ENCODE measurements around the gene SEBOX.
A peak's percentile ranks its signal among the peaks of the same experiment; 100 is the strongest.

The SEBOX gene, protein sequence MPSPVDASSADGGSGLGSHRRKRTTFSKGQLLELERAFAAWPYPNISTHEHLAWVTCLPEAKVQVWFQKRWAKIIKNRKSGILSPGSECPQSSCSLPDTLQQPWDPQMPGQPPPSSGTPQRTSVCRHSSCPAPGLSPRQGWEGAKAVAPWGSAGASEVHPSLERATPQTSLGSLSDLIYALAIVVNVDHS

DNA sequence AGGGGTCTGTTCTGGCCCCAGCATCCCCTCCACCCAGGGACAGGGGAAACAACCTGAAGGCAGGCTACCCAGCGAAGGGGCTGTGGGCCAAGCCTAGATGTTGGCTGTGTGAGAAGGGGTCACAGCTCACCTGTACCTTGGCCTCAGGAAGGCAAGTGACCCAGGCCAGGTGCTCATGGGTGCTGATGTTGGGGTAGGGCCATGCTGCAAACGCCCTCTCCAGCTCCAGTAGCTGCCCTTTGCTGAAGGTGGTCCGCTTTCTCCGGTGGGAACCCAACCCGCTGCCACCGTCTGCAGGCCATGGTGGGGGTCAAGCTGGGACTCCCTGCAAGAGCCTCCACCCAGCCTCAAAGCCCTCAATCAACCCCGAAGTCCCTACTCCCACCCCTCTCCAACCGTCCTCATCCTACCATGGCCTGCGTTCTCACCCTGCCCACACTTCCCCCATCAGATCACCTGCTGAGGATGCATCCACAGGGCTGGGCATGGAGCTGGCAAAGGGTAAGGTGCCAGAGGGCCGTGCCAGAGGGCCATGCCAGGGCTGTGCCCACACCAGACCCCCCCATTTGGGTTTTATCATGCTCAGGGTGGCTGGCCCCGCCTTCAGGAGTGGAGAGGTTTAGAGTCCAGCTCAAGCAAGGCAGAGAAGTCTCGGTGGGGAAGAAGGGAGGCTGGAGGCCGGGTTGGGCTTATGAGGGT is at the start of gene SEBOX:
SEBOX (minus strand) TSS at position 535 of the 699 bp plus-strand sequence; CDS start at position 487, 48 bp downstream.
- intact Hi-C loops (cut with DNase I), result no loop called here
- peak in 2 of 10 donors; percentile 19 to 77 for DNase-seq

DNA sequence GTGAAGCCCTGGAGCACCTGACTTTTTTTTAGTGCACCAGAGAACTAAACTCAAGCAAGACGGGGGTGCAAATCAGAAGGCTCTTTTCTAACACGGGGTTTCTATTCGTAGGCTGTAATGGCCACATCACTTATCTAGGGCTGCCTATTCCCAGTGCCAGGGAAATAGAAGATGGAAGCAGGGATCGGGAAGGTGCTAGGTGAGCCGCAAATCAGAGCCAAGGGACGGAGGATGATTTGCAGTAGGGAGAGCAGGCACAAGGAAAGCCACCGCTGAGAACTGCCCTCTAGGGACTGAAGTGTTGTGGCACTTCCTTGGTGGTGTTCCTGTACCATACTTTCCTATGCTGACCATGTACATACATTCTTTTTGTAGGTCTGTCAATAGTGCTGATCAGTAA is 48.8 kb upstream of the SEBOX start:
- DNase-seq, result no peak
- intact Hi-C loops (cut with DNase I), result no loop called here

DNA sequence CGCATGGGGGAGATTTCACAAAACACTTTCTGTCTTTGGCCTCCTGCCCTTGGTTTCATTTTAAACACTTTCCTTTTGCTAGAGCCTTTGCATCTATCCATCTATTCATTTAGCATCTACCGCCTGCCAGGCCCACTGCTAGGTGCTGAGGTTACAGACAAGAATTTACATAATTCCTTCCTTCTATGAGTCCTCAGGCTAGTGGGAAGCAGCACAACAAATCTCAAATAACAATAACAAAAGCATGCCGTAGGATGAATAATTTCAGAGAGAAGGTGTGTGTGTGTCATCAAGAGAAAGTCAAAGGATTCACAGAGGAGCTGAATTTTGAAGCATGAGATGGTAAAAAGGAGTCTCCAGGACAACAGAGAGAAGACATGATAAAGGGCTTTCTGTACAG is 47.1 kb upstream of the SEBOX start:
- intact Hi-C loops (cut with DNase I), result no loop called here
- no peak for DNase-seq

DNA sequence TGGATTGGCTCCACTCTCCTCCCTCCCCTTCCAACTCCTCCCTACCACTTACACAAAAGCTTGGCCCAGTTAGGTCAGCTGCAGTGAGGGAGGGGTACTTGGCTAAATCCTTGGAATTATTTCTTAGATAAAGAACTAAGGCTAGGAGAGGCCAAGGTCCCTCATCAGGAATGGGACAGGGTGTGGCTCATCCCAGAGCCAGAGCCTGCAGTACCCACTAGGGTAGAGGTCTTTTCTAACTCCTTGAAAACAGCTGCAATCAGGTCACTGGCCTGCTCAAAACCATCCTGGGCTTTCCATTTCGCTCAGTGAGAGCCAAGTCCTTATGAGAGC is 42.9 kb upstream of the SEBOX start:
- no peak for DNase-seq
- intact Hi-C loops (cut with DNase I), result no loop called here

DNA sequence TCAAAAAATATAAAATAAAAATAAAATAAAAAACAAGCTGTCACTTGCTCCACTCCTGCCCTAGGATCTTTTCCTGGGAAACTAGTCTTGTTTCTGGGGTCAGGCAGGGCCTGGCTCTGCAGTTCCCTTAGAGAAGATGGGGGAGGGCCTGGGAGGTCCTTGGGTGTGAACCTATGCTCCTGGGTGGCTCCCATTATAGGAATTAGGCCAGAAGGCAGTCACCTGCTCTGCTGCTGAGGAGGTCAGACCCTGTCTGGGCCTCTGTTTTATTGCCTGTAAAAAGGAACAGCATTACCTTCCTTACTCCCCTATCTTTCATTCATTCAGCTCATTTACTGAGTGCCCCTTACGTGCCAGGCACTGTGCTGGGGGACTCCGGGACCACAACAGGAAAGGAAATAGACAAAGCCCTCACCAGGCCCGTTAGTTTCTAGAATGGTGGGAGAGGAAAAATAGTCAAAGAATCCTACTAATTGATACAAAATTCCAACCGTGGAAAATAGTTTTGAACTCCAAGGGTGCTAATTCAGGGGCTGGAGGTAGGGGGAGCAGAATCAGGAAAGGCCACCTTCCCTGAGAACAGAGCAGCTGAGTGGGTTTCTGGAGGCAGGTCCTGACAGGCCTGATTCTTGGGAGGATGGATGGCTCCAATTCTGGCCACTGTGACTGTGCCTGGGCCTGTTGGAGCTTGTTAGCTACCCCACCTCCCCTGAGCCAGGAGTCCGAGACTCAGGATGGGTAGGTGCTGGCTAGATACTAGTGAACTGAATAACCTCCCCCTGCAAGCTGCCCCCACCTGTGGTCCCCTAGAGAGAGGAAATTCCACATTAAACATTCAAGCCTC is 42.4 kb upstream of the SEBOX start:
- intact Hi-C loops (cut with DNase I), result no loop called here

DNA sequence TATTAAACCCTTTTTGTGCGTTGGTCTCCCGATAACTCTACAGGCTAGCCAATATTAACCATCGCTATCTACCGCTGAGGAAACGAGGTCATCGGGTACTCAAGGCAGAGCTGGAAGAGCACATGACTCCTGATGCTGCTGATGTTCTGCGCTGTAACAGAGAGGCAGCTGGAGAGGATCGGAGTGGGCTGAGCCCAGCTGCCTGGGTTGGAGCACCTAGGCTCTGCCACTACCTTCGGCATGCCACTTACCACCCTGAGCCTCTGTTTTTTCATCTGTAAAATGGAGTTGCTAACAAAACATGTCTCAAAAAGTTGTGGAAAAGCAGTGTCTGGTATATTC is 41.4 kb upstream of the SEBOX start:
- DNase-seq, result peak in 1 of 10 donors; percentile 85
- intact Hi-C loops (cut with DNase I), result no loop called here

More for the DNA sequence above, 42.4 kb upstream of the SEBOX start:
- DNase-seq, result no peak

DNA sequence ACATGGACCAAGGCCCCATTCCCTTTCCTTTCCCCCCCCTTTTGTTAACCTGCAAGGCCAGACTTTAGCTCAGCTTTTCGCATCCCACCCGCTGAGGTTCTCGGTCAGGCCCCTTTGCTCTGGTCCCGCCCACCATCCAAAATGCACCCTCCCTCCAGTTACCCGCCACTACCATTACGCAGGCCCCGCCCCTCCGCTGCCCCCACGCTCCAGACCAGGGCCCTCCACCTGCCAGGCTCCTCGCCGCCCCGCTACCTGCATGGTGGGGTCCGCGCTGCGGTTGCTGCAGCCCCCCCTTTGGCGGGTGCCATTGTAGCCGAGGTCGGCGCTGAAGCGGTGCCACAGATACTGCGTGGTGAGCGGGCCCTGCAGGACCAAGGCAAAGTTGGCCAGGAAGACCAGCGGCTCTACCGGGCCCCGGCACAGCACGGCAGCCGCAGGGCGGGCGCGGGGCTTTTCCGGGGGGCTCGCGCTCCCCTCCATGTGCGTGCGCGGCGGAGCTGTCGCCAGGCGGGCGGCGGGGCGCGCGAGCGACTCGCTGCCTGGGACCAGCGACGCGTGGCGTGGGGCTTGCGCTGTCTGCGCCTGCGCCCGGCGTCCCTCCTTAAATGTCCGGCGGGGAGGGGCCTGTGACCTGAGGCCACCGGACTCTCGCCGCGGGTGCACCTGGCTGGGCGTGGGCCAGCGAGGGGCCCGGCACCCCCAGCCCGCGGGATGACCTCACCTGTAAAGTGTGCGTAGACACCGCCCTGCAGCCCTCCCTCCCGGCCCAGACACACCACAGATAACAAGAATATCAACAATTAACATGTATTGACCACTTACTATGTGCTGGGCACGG is 40.9 kb upstream of the SEBOX start, which contains the start of gene SLC46A1:
SLC46A1 (minus strand) TSS at position 581 of the 841 bp plus-strand sequence; CDS start at position 483, 98 bp downstream.
- peak; percentile 46 to 96 (median 72) for DNase-seq
- intact Hi-C loops (cut with DNase I), result no loop called here

DNA sequence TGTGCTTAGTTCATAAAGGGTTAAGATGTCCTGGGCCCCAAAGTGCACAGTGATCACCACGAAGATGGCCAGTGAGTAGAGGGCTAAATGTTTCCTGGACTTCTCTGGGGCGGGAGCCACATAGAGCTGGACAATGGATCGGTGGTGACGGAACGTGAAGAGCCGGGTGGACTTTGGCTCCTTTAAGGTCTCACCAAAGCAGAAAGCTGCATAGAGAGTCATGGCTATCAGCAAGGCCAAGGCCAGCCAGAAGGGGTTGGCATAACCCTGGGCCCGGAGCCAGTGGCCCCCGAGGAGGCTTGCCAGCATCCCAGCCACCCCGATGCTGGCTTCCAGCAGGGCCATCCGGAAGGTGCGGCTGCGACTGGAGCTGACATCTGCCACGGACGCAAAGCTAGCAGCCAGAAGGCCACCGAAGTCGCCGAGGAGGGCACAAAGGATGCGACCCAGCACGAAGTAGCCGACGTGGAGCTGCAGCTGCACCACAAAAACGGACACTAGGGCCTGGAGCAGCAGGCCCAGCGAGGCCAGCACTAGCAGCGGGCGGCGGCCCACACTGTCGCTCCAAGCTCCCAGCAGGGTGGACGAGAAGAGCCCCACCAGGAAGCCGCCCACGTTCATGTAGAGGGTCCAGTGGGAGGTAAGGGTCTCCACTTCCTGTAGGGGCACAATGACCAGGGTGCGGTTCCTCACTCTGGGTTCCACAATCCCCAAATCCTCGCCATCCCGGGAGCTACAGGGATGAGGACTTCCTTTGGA is 40.0 kb upstream of the SEBOX start:
- DNase-seq, result peak in 4 of 10 donors; percentile 27 to 88 (median 82)
- intact Hi-C loops (cut with DNase I), result no loop called here

DNA sequence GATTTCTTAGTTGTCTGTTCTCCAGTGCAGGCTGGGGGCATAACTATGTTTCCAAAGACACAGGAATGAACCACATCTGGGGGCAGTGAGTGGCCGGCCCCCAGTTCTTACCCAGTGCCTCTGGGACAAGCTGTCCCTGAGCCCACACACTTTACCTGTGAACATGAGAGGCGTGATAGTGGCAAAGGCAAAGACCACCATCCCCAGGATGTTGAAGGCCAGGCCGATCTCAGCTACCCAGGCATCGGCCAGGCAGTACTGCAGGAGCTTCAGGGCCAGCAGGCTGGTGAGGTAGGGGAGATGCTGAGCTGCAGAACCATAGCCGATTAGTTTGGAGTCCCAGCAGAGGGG is 39.4 kb upstream of the SEBOX start:
- intact Hi-C loops (cut with DNase I), result no loop called here
- DNase-seq, result no peak

DNA sequence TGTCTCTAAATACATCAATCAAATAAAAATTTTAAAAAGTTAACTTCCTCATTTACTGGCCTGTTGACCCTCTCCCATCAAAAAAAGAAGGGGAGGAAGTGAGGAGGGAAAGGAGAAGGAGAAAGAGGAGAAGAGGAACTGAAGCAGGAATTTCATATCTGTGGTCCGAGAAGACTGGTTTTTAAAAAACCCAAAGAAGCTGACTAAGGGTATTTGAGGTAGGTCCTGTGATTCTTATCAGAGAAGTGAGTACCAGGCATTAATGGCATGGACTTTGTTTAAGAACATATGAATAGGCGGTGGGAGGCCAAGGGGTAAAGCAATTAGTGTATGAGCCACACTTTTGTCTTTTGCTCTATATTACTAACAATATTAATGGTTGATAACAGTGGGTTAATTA is 39.0 kb upstream of the SEBOX start:
- intact Hi-C loops (cut with DNase I), result no loop called here
- DNase-seq, result no peak

DNA sequence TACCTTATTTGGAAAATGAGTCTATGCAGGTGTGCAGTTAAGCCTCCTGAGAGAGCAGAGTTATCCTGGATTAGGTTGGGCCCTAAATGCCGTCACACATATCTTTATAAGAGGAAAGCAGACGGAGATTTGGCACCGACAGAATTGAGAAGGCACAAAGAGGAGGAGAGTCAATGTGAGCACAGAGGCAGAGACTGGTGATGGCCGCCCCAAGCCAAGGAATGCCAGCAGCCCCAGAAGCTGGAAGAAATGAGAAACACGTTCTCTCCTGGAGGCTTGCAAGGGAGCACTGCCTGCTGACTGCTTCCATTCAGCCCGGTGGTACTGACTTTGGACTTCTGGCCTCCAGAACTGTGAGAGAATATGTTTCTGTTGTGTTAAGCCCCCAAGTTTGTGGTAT is 37.8 kb upstream of the SEBOX start:
- intact Hi-C loops (cut with DNase I), result no loop called here
- no peak for DNase-seq

DNA sequence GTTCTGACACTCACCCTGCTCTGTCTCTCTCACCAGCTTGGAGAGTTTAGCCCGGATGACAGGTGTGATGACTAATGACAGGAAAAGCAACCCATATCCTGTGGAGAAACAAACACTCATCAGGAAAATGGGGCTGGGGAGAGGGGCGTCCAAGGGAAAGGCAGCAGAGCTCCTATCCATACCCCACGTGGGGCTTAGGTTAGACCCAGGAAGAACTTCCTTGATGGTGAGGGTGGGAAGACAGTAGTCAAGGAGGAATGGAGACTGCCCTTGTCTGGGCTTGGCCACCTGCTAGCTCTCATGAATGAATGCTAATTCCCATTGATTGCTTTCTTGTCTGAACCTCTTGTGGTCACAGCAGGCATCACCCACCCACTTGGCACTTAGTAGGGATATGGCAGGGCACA is 37.2 kb upstream of the SEBOX start:
- no peak for DNase-seq
- intact Hi-C loops (cut with DNase I), result no loop called here

DNA sequence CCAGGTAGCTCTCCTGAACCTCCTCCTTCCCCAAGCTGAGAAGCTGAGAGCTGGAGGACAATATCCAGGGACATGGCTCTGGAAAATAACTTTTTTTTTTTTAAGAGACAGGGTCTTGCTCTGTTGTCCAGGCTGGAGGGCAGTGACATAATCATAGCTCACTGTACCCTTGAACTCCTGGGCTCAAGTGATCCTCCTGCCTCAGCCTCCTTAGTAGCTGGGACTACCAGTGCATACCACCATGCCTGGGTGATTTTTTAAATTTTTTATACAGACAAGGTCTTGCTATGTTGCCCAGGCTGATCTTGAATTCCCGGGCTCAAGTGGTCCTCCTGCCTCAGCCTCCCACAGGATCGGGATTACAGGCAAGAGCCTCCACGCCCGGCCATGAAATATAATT is 34.8 kb upstream of the SEBOX start:
- DNase-seq, result no peak
- intact Hi-C loops (cut with DNase I), result no loop called here

DNA sequence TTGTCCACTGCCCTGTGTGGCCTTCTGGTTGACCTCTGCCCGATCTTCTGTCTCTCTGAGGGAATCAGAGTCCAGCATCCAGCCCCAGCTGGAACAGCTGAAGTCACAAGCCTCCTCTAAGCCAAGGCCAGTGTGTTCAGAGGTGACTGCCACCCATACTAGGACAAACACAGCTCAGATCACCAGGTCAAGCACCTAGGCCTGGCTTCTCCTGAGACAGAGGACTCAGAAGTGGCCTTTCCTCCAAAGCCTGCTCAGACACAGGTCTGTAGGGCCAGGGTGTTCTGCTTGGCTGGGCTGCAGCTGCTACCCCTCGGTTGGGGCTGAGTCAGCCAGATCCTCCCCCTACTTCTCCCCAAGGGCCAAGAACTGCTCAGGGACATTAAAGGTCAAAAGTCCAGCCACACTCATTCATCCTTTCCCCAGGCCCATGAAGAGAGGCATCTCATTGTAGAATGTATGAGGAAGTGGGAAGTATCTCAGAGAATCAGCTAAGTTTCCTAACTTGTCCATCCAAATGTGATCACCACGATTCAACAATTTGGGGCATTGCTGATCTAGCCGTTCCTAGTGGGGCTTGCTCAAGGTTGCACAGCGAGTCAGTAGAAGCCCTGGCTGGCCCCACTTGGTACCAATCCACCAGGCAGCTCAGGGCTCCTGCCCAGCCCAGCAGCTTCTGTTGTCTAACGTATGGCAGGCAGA is 33.4 kb upstream of the SEBOX start:
- intact Hi-C loops (cut with DNase I), result no loop called here
- DNase-seq, result no peak

DNA sequence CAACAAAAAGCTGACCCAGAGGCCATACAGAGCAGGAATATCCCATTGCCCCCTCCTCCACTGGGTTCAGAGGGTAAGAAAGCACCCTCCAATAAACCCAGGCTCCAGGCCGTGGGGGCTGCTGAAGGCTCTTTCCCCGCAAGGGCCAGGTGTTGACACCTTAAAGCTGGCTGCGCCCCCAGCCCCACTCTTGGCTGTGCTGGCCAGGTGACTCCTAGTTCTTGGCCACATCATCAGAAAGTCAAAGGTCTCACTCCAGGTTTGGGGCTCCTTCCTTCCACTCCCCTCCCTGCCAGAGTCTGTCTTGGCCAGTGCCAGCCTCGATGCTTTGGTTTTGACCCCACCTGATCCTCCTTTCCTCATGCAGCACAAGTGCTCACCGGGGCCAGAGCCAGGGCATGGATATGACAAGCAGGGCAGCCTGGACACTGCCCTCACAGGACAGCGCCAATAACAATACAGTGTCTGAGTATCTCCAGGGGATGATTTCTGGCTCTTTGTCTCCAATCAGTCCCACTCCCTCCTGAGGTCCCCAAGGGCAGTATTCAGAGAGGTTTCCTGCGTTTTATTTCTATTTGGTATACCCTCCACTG is 32.8 kb upstream of the SEBOX start:
- intact Hi-C loops (cut with DNase I), result no loop called here
- no peak for DNase-seq

DNA sequence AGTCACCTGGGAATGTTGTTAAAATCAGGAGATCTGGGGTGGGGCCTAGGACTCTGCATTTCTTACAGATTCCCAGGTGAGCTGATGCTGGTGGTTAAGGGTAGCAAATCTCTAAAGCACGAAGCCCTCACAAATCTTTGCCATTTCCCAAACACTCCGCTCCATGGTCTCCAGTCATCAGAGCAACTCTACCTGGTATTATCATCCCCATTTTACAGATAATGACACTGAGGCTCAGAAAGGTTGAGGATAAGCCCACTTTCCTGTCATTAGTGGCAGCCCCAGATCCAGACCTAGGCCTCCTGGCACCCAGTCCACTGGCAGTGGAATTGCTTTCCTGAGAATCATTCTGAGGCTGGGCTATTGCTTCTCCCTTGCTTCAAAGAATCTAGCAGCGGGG is 32.3 kb upstream of the SEBOX start:
- intact Hi-C loops (cut with DNase I), result no loop called here
- DNase-seq, result no peak

DNA sequence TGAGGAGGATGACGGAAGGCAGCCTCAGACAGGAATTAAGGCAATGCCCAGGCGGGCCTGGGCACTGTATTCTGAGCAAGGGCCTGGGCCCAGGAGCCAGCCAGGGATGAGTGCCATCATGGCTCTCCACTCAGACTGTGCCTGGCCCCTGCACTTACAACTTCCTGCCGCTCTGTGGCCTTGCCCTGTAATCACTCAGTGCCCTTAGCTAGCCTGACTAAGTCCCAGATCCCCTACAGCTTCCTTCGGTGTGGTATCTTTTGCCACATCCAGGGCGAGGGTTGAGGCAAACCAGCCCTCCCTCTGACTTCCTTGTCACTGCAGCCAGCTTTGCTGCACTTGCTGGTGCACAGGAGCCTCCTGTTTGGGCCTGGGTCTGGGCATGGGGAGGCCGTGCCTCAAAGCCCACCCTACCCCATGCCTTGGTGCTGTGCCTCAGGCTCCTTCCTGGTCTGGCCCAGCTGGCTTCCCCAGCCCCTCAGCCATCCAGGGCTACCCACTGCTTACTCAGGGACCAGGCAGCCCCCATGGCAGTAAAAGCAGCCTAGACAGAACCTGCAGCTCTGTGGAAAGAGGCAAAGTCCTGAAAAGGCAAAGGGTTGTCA is 31.7 kb upstream of the SEBOX start:
- intact Hi-C loops (cut with DNase I), result no loop called here
- no peak for DNase-seq

DNA sequence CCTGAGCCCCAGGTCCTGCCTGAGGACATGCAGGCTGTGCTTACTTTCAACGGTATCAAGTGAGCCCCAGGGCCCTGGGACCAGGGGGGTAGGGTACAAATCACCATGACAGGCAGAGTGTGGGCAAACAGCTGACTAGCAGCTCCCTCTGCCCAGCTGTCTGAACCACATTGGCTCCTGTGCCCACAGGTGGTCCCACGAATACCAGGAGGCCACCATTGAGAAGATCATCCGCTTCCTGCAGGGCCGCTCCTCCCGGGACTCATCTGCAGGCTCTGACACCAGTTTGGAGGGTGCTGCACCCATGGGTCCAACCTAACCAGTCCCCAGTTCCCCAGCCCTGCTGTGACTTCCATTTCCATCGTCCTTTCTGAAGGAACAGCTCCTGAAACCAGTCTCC is 31.0 kb upstream of the SEBOX start:
- intact Hi-C loops (cut with DNase I), result no loop called here
- no peak for DNase-seq

DNA sequence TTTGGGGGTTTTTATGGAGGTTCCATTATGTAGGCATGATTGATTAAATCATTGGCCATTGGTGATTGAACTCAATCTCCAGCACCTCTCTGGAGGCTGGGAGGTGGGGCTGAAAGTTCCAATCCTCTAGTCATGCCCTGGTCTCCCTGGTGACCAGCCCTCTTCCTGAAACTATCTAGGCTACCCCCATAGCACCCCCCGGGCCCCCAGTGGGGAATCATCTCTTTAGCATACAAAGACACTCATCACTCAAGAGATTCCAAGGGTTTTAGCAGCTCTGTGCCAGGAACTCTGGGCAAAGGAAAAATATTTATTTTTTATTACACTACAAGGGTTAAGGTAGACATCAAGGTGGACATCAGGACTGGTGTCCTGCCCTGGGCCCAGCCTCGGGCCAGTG is 30.4 kb upstream of the SEBOX start:
- intact Hi-C loops (cut with DNase I), result no loop called here
- no peak for DNase-seq

Data from posterior cingulate gyrus (tissue), 11 donors.